ENCODE measurements around the gene BOD1.

DNA sequence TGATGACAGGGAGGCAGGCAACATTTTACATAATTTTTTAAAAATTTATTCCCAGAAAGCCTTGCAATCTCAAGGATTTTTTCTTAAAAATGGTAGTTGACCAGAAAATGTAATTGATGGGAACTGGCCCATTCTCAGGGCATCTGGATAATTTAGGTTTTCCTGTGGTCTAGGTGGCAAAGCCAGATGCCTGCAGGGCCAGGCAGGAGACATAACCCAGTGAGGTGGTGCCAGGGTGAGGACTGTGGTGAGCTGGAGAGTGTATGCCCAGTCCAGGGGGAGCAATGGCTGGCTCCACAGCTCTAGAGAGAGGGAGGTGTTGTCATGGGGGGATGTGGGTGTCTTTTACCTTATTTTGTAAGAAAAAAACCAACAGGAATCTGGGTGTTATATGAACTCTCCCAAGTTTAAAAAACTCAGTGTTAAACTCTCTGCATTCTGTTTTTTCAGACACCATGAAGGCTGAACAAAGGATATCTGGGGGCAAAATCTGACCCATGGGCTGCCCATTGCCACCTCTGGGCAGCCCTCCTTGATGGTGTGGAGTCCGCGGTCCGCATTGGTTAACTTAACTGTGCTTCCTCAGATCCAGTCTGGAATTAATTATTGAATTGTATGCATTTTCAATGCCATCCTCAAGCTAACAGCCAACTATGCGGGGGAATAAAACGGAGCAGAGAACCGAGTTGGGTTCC lies 43.9 kb downstream of the BOD1 start:
- TF ChIP-seq, protein P1, sequence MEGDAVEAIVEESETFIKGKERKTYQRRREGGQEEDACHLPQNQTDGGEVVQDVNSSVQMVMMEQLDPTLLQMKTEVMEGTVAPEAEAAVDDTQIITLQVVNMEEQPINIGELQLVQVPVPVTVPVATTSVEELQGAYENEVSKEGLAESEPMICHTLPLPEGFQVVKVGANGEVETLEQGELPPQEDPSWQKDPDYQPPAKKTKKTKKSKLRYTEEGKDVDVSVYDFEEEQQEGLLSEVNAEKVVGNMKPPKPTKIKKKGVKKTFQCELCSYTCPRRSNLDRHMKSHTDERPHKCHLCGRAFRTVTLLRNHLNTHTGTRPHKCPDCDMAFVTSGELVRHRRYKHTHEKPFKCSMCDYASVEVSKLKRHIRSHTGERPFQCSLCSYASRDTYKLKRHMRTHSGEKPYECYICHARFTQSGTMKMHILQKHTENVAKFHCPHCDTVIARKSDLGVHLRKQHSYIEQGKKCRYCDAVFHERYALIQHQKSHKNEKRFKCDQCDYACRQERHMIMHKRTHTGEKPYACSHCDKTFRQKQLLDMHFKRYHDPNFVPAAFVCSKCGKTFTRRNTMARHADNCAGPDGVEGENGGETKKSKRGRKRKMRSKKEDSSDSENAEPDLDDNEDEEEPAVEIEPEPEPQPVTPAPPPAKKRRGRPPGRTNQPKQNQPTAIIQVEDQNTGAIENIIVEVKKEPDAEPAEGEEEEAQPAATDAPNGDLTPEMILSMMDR (conservative IDR thresholded peaks at IDR 0.05; ENCODE audit: low read length) = no peak
- TF ChIP-seq EZH2phosphoT487 (IDR thresholded peaks at IDR 0.05; ENCODE audit: borderline replicate concordance) = no peak
